GM23248 (cell line): ENCODE measurements around the gene FAM72C. TPM values are rescaled to one million over a fixed set of nuclear protein-coding genes. Genes with fewer than 3 reads are reported as not detected.
A peak's percentile ranks its signal among the peaks of the same experiment; 100 is the strongest.
"Not testable (repeated sequence)": the region's sequence is repeated elsewhere in the genome, so short reads cannot be mapped to it uniquely, and the experiment has no call there.

Experiments used
- DNase-seq: peaks from one replicate; pipeline ENCODE4 v3.0.0-alpha.2; 2015
- H2AFZ ChIP-seq: fragments of 200-600 bp; sonication (generic); 2 replicates; pipeline ENCODE4 v1.6.1; 2016; ENCODE audit warnings: antibody characterized with exemption
- H3F3A ChIP-seq: fragments of 200-600 bp; sonication (generic); 2 replicates; pipeline ENCODE4 v1.6.1; 2016; ENCODE audit warnings: mild to moderate bottlenecking, antibody characterized with exemption, mixed run types; ENCODE audit not compliant: insufficient read depth
- H3K27ac ChIP-seq: fragments of 200-600 bp; sonication (generic); 2 replicates; pipeline ENCODE4 v1.5.1; 2016; ENCODE audit warnings: mild to moderate bottlenecking
- H3K27me3 ChIP-seq: fragments of 200-600 bp; sonication (generic); replicated peaks from 2 replicates; pipeline ENCODE4 v1.6.1; 2016; ENCODE audit warnings: mild to moderate bottlenecking; ENCODE audit not compliant: insufficient read depth
- H3K36me3 ChIP-seq: fragments of 200-600 bp; sonication (generic); 2 replicates; pipeline ENCODE4 v1.6.1; 2016; ENCODE audit warnings: low read depth, mild to moderate bottlenecking
- H3K4me1 ChIP-seq: fragments of 200-600 bp; sonication (generic); 2 replicates; pipeline ENCODE4 v1.6.1; 2016; ENCODE audit warnings: mild to moderate bottlenecking; ENCODE audit not compliant: insufficient read depth
- H3K4me2 ChIP-seq: fragments of 200-600 bp; sonication (generic); one replicate; pipeline ENCODE4 v1.6.1; 2016; ENCODE audit warnings: mild to moderate bottlenecking; ENCODE audit not compliant: unreplicated experiment
- H3K4me3 ChIP-seq: fragments of 200-600 bp; sonication (generic); 2 replicates; pipeline ENCODE4 v1.5.1; 2016; ENCODE audit warnings: mild to moderate bottlenecking
- H3K79me2 ChIP-seq: fragments of 200-600 bp; sonication (generic); 2 replicates; pipeline ENCODE4 v1.6.1; 2016; ENCODE audit warnings: mild to moderate bottlenecking; ENCODE audit not compliant: insufficient read depth
- H3K9ac ChIP-seq: fragments of 200-600 bp; sonication (generic); 2 replicates; pipeline ENCODE4 v1.6.1; 2016; ENCODE audit warnings: mild to moderate bottlenecking
- H3K9me2 ChIP-seq: fragments of 200-600 bp; sonication (generic); 2 replicates; pipeline ENCODE4 v1.6.1; 2016; ENCODE audit warnings: mixed run types, mild to moderate bottlenecking, moderate library complexity; ENCODE audit not compliant: insufficient read depth
- H3K9me3 ChIP-seq: fragments of 200-600 bp; sonication (generic); one replicate; pipeline ENCODE4 v1.6.1; 2017; ENCODE audit warnings: low read depth
- H4K20me1 ChIP-seq: fragments of 200-600 bp; sonication (generic); 2 replicates; pipeline ENCODE4 v1.6.0; 2016; ENCODE audit not compliant: insufficient read depth
- WGBS, 2 experiments: methylation state at CpG; one replicate each; pipeline ENCODE4 v1.1.6; 2015 to 2017; ENCODE audit warnings: low lambda C conversion rate in 2 of 2, low coverage in 1 of 2; ENCODE audit errors: missing lambda C conversion rate in 2 of 2; 5-methylcytosine and 5-hydroxymethylcytosine counted together
- in situ Hi-C: fragments of 300-500 bp; cut with MboI; formaldehyde crosslinking; loops from 2 replicates; pipeline ENCODE4 v1.15.0; 2020
- polyA plus RNA-seq: library from polyadenylated mRNA; unstranded; fragments of >200 nt; fragmentation: Nextera tagmentation; extraction: Ambion mirVana; gene quantifications from 2 replicates; pipeline ENCODE4 v1.2.1, GENCODE V29; 2016
- small RNA-seq: library from RNA; depleted of rRNA; stranded (forward); fragments of <200 nt; gene quantifications from one replicate; pipeline ENCODE3, GENCODE V24; 2014; ENCODE audit warnings: low read depth, low replicate concordance
- total RNA-seq: library from RNA; depleted of rRNA; stranded (reverse); fragments of >200 nt; shearing (Covaris generic); gene quantifications from 2 replicates; pipeline ENCODE4 v1.2.3, GENCODE V29; 2014

Gene FAM72C
- total and polyA plus RNA-seq, 2 experiments from 2014 or later, result 0.32 to 0.94 TPM

DNA sequence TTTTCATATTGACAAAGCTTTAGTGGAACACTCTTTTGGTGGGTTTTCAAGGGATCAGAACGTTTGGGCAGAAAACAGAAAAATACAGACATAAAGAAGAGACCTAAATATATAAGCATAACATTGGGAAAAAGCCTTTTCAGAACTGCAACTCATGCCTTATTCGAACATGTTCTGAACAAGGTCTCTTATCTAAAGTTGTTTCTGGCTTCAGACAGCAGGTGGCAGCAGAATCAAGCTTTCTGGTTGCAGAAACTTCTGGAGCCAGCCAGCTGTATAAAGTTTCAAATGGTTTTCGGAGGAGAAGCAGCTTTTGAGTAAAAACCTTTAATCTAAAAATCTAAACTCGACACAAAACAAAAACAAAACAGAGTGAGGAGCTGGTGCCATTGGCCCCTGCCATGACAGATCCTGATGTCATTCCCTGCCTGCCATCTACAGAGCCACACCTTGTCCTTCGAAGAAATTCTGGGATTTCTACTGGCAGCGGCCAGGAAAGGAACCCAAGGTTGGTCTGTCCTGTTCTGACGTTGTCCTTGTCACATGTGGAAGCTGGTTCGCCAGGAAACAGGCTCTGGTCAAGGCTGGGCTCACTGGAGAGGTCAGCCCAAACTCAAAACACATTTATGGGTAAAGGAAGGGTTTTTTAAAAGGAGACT is 35.2 kb downstream of the FAM72C start:
- H3K9me2 ChIP-seq, H3K9ac ChIP-seq, H3K4me2 ChIP-seq, H3K27me3 ChIP-seq, H3K4me3 ChIP-seq, H3K36me3 ChIP-seq, H3K79me2 ChIP-seq, H4K20me1 ChIP-seq, in situ Hi-C loops, H3F3A ChIP-seq, H2AFZ ChIP-seq, H3K9me3 ChIP-seq, H3K4me1 ChIP-seq, H3K27ac ChIP-seq: not testable (repeated sequence)
- WGBS, 2 experiments, result 4 to 13% methylated on average over 2 of the region's 8 CpGs
- DNase-seq, result peak; percentile 26

DNA sequence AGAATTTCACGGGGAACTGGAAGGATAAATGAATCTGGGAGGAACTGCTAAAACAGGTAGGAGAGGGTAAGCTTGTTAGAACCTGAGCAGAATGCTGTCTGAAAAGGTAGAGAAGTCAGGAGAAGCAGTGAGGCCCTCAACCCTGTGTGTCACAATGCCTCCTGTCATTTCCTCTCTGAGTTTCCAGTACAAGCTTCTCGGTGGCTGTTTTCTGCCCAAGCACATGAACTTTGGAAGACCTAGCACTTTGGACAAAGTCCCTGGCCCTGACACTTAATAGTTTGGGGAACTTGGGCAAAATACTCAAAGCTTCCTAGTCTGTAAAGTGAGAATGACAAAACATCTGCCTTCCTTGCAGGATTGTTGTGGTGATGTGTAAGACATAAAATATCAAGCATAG is 52.7 kb downstream of the FAM72C start:
- H3K4me2 ChIP-seq, DNase-seq, H3K36me3 ChIP-seq, H3K4me1 ChIP-seq, H3K27ac ChIP-seq, H2AFZ ChIP-seq, H3K4me3 ChIP-seq, H3K27me3 ChIP-seq, H3K9me2 ChIP-seq, H3K9me3 ChIP-seq, H3F3A ChIP-seq, H4K20me1 ChIP-seq, in situ Hi-C loops, H3K9ac ChIP-seq, H3K79me2 ChIP-seq: not testable (repeated sequence)
- WGBS, 2 experiments, result no CpG with 5 or more reads among the region's 2 CpGs

DNA sequence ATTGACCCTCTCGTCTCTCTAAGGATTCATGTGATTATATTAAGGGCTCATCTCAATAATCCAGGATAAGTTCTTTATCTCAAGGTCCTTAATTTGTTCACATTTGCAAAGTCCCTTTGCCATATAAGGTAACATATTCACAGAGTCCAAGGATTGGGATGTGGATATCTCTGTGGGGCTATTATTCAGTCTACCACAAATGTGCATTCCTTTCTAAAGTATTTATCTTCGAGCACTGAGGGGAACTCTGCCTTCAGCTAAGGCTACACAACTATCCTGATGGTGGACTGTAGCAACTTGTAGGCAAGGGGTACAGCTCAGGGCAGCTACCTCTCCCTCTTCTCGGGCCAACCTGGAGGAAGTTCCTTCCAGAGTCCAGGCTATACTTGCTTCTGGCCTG is 53.2 kb downstream of the FAM72C start:
- H3K27ac ChIP-seq, H3K9ac ChIP-seq, H3K4me2 ChIP-seq, H3F3A ChIP-seq, H3K4me1 ChIP-seq, DNase-seq, H4K20me1 ChIP-seq, H3K79me2 ChIP-seq, H3K36me3 ChIP-seq, H3K9me3 ChIP-seq, H3K9me2 ChIP-seq, in situ Hi-C loops, H3K27me3 ChIP-seq, H2AFZ ChIP-seq, H3K4me3 ChIP-seq: not testable (repeated sequence)
- WGBS, 2 experiments, result 9% methylated on average over 1 of the region's 3 CpGs; no CpG with 5 or more reads in 1 of the 2 experiments

DNA sequence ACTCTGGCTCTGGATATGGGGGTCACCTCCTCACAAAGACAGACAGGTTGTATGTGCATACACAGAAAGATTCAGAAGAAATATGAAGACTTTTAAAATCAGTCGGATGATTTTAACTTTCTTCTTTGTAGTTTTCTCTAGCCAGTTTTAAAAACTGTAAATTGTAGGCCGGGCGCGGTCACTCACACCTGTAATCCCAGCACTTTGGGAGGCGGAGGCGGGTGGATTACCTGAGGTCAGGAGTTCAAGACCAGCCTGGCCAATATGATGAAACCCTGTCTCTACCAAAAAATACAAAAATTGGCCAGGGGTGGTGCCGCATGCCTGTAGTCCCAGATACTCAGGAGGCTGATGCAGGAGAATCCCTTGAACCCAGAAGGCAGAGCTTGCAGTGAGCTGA is 58.1 kb downstream of the FAM72C start:
- H3K9me2 ChIP-seq, H3K9me3 ChIP-seq: not testable (repeated sequence)
- 94 to 98% methylated on average over 7 of the region's 7 CpGs for WGBS, 2 experiments

More for the DNA sequence above, 58.1 kb downstream of the FAM72C start:
- H3K27ac ChIP-seq, H3K4me3 ChIP-seq, H2AFZ ChIP-seq, DNase-seq, H3K4me2 ChIP-seq, H3K9ac ChIP-seq, H4K20me1 ChIP-seq, in situ Hi-C loops, H3K27me3 ChIP-seq, H3K4me1 ChIP-seq, H3F3A ChIP-seq, H3K36me3 ChIP-seq, H3K79me2 ChIP-seq: not testable (repeated sequence)

Small RNA genes lying within 50 kb of the gene (small RNA-seq; reads per million reads assigned to genes)
- gene HIST2H3PS2, result not detected
